Lower leg skin (tissue), 3 donors: ENCODE results near the gene GPATCH8.

Experiments used
- CTCF ChIP-seq, 3 donors: fragments of 450-650 bp; IDR thresholded peaks; one replicate each; pipeline ENCODE4 v1.5.1; 2016; ENCODE audit warnings: antibody characterized with exemption in 3 of 3, mild to moderate bottlenecking in 3 of 3, moderate library complexity in 2 of 3
- POLR2A ChIP-seq, 2 donors: fragments of 450-650 bp; IDR thresholded peaks; one replicate each; pipeline ENCODE4 v1.6.1; 2016 to 2017; ENCODE audit warnings: antibody characterized with exemption in 2 of 2, mild to moderate bottlenecking in 1 of 2, moderate library complexity in 1 of 2

GRCh38 chr17:44409309-44410028 is 93.7 kb downstream of the GPATCH8 start:
- TF ChIP-seq CTCF (IDR thresholded peaks at IDR 0.05) (no peak), POLR2A (IDR thresholded peaks at IDR 0.05) (no peak)
